Epithelial cell of prostate (primary cell): Measurements from ENCODE around the gene SPATC1L.

ENCODE experiments used
- DNase-seq: peaks from one replicate; pipeline ENCODE4 v3.0.0-alpha.2; 2011; ENCODE audit warnings: low read depth, low spot score
- H3K27ac ChIP-seq: fragments of 450-650 bp; 2 replicates; pipeline ENCODE4 v1.5.1; 2017; ENCODE audit warnings: mild to moderate bottlenecking

The SPATC1L gene

GRCh38 chr21:46113497-46114176 is 70.6 kb downstream of the SPATC1L start:
- no peak overlapping the region for H3K27ac ChIP-seq
- DNase-seq: no peak

GRCh38 chr21:46112725-46113215 is 71.5 kb downstream of the SPATC1L start:
- no peak overlapping the region for H3K27ac ChIP-seq
- no peak for DNase-seq

DNA sequence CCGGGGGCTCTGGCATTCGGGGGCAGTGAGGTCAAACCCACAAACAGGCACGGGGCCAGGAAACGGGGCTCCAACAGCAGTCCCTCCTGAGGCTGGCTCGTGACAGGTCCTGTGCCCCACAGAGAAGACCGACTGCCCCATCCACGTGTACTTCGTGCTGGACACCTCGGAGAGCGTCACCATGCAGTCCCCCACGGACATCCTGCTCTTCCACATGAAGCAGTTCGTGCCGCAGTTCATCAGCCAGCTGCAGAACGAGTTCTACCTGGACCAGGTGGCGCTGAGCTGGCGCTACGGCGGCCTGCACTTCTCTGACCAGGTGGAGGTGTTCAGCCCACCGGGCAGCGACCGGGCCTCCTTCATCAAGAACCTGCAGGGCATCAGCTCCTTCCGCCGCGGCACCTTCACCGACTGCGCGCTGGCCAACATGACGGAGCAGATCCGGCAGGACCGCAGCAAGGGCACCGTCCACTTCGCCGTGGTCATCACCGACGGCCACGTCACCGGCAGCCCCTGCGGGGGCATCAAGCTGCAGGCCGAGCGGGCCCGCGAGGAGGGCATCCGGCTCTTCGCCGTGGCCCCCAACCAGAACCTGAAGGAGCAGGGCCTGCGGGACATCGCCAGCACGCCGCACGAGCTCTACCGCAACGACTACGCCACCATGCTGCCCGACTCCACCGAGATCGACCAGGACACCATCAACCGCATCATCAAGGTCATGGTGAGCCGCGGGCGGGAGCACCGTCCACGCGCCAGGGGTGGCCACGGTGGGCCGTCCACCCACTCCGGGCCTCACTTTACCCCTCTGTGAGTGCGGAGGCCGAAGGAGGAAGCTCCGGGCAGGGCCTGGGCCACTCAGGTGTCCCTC is 72.2 kb downstream of the SPATC1L start:
- no peak overlapping the region for H3K27ac ChIP-seq
- DNase-seq: no peak

GRCh38 chr21:46111193-46111571 is 73.1 kb downstream of the SPATC1L start:
- no peak for DNase-seq

More at GRCh38 chr21:46111193-46111571, 73.1 kb downstream of the SPATC1L start:
- no peak overlapping the region for H3K27ac ChIP-seq
